HG03045 (cell line): Measurements from ENCODE around the gene ABCA4.

ENCODE experiments used
- ATAC-seq: cut with Tn5 transposase; IDR thresholded peaks from one replicate; pipeline ENCODE4 v1.9.1; 2021; ENCODE audit warnings: mild to moderate bottlenecking, moderate library complexity; ENCODE audit not compliant: unreplicated experiment

Gene ABCA4

DNA sequence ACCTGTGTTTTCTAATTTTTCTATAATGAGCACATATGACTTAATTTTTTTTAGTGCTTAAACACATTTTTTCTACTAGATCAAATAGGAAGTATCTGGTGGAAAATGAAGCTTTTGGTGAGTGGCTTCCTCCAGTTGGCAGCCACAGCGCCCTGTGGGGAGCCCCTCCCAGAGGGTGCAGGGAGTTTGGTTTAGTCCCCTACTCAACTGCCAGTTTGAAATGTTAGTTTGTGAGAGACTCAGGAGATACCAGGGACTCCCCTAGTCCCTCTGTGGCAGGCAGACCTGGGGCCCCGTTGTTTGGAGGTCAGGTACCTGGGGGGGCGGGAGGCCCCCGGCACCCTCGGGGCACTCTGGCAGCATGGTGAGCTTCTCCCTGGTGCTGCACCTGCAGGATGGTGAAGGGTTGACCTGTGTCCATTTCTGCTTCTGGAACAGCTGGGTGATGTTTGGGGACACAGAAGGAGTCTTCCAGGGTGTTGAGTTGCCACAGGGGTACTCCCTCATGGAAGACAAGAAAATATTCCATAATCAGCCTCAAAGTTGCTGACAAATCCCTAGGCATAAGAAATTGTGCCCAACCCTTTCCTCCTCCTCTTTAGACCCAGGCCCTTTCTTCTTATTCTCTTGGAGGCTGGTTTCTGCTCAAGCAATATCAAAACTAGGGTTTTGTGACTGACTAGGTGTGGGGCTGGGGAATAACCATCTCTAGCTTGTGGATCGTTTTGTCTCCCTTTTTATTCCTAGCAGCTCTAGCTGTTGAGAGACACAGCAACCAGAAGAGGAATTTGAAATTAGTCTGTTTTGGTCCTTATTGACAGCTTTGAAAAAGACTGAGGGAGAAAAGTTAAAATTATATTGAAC is 91.6 kb downstream of the ABCA4 start:
- ATAC-seq: no peak

DNA sequence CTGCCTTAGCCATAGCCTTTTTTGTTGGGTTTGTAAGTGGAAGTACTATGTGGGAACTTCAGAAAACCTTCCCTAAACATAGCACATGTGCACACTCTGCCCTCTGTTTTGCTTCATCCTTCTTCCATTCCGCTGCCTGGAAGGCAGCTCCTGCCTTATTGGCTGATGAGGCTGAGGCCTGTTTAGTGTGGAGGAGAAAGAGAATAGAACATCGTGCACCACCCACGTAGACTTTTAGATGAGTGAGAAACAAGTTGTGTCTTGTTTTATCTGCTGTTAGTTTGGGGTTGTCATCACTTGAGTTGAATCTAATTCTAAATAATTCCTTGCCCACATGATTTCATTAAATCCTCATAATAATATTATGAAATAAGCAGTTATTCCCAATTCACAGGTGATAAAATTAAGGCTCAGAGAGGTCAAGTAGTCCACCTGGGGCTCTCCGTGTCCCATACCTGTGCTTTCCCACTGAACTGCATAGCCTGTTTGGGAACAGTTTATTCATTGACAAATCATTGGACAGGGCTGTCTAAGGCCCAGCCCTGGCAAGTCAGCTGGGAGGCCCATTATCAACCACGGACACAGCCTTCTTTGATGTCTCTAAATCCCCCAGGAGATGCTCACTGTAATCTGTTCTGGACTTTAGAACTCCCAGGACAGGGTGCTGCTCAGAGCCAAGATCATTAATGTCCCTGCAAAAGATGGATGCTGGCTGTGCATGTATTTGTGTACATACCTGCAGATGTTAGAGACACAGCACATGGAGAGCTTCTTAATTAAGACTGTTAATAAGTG is 93.0 kb downstream of the ABCA4 start:
- no peak for ATAC-seq

DNA sequence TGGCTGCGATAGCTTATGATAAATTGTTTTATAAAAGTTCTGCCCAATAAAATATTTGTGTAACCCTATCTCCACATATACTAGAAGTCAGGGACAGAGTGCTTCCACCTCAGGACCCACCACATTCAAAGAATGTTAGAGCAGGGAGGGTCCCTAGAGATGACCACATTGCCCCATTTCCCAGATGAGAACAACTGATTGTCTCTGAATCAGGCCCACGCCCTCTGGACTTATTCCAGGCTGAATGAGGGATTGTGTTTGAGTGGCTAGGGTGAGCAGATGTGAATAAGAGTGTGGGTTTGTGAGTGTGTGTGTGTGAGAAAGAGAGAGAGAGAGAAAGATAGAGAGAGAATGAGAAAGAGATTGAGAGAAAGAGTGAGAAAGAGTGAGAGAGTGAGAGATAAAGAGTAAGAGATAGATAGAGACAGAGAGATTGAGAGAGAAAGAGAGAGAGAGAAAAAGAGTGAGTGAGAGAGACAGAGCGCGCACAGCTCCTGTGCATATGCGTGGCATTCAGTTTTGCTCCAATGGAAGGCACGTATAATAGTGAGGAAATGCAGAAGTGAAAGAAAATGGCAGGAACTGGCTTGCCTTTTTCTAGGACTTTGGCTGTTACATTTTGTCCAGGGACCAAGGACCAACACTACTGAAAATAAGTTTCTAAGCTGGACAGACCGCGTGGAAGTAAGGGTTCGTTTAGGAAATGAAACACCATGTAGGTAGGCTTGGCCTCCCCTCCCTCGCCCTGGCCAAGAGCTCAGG is 94.1 kb downstream of the ABCA4 start:
- ATAC-seq: no peak

DNA sequence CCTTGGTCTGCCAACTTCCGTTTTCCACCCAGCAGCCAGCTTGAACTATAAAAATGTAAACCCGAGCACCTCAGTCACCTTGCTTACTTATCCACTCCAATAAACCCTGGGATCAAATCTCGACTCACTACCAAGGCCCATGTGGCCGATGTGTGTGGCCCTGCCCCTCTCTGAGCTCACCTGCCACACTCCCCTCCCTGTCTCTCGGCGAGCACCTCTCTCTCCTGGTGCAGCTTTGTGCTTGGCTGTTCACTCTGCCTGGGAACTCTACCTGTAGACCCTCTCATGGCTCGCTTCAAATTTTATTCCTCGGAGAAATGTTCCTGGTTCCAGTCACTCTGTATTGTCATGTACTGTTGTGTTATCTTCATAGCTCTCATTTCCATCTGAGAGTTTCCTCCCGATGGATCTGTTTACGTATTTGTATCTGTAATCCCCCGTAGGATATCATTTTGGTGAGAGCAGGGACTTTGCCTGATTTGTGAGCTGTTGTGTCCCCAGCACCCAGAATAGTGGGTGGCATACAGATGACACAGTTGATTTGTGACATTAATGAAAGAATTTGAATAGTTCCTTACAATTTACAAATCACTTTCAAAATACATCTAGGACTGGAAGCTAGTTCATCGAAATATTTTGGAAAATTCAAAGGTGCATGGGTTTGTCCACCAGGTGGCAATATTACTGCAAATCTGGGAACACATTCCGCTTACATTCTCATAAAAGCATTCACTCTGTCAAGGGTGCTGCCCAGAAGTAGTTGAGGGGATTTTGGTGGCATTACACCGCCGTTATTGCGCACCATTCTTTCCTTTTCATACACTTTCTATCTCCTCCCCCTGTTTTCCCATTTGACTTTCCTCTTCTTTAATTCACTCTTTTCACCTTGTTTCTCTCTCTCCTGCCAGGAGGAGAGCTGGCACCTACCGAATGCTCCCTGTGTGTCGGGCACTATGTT is 95.3 kb downstream of the ABCA4 start:
- no peak for ATAC-seq

DNA sequence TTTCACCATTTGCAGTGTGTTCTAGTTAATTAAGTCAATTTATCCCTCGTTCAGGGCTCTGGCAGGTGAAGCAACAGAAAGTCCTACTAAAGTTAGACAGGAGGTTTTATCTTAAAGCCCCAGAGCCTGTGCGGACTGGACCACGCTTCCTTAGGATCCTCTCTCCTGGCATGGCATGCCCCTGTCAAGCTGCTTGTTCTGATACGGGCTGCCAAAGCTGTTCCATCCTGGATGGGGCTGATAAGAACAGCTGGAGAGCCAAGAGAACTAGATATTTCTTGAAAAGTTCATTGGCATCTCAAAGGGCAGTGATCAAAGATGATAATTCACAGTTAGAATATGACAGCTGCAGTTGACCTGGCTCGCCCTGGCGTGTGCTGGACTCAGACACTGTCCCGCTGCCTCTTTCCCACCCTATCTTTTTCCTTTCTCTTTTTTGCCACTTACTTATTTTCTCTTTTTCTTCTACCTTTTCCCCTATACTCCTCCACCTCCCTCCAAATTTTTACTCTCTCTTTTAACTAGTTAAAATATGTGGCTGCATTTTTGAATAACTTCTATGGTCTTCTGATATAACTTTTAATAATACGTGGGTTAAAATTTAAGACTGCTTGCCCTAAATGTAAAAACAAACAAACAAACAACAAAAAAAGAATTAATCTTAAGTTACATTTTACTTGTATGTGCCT is 96.7 kb downstream of the ABCA4 start:
- no peak for ATAC-seq

DNA sequence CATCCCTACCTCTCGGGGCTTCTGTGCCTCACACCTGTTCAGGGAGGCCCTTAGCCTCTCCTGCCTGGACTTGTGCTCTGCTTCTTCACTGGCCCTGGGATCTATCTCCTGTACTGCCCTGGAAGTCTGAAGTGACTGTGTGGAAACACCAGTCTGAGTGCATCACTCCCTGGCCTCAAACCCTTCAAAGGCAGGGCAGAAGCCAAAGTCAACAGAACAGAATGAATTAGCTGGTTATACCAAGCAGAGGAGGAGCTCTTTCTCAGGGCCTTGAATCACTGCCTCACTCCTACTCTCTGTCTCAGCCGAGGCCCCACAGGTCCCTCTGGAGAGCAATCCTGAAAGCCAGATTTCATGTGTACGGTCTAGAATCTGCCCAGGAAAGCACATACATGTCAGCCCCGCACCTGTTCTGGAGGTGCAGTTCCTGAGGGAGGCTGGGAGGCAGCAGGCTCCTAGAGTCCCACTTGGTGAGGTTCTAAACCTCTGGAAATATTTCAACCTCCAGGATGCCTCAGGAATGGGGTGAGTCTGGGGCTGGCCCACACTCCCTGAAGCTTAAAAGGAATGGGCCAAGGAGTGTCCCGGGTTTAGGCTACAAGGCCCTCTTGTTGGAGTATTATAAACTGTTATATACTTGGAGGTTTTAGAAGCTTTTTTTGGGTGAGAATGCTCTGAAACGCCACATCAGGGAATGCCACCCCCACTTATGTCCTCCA is 98.3 kb downstream of the ABCA4 start:
- ATAC-seq: no peak

DNA sequence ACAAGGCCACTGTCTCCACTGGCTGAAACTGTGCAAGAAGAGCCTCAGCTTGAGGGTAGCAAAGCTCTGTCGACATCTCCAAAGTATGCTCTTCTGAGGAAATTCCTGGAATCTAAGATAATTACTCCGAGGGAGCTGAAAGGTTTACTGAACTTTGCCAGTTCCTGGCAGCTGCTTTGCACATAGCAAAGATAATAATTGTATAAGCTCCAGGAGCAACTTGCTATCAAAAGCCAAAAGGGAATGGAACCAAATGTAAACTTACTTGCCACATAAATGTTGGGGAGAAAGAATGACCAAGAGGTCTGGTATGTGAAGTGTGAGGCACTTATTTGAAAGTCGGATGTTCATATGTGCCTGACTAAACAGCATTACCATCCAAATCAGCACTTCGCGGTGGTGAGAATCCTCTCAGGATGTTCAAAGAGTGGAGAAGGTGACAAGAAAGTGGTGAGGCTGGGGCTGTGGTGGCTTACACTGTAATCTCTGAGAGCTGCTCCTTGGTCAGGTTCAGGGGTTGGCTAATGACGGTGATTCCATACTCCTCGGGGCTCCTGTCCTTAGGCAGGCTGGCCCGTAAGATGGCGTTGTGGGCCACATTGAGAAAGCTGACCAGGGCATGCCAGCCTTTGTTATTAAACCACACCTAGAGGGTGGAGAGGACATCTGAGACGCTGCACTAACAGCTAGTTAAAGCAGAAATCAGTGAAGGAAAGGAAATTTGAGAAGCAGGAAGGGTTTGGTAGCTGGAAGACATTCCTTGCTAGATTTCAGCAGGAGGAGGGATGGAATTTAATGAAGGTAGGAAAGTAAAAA is 100.0 kb downstream of the ABCA4 start:
- ATAC-seq: no peak

DNA sequence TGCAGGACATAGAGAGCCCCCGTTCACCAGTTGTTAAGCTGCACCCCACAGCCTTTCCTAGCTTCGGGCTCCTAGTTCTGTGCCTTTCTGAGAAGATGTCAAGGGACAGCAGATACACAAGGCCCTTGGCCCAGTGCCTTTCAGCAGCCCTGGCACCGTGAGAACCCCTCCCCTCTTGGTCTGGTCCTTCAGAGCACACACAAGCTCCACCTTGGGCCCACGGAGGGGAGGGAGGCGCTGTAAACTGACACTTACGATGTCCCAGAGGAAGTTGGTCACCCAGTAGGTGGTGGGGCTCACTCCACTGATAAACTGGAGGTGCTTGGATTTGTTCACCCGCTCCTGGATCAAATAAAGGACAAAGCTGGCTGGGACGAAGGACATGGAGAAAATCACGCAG is 101.6 kb downstream of the ABCA4 start:
- no peak for ATAC-seq

DNA sequence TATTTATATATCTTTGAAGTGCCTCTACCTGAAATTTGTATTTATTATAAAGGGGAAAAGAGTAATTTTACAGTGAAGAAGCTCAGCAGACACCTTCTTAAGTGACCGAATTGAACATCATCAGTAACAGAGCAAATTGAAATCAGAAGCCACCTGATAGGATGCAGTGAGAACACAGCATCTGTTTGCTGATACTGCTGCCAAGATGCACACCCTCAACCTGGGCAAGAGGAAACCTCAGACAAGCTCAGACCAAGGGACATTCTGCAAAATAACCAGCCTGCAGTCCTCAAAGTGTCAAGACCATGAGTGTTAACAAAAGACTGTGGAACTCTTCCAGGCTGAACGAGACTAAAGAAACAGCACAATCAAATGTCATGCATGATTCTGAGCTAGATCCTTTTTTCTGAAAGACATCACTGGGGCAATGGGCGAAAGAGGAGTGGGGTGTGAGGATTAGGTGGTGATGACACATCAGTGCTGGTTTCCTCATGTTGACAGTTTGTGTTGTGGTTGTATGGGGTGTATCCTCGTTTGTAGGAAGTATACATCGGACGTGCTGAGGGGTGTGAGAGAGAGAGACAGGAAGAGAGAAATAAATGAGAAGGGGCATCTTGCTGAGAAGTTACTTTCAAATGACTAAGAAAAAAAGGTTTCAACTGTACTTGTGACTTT is 103.7 kb downstream of the ABCA4 start:
- no peak for ATAC-seq

DNA sequence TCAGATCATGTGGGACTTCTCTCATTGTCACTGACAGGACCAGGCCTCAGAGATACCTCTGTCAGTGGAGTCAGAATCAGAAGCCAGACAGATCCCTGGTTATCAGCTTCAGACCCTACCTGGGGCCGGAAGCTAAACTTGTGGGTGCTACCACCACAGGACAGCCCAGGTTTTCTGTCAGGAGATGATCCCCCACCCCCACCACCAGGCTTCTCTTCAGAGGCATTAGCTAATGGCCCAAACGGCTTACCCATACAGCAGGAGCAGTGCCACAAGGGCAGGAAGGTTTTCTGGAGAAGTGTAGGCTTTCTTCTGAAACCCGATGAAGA is 105.5 kb downstream of the ABCA4 start:
- ATAC-seq: no peak

DNA sequence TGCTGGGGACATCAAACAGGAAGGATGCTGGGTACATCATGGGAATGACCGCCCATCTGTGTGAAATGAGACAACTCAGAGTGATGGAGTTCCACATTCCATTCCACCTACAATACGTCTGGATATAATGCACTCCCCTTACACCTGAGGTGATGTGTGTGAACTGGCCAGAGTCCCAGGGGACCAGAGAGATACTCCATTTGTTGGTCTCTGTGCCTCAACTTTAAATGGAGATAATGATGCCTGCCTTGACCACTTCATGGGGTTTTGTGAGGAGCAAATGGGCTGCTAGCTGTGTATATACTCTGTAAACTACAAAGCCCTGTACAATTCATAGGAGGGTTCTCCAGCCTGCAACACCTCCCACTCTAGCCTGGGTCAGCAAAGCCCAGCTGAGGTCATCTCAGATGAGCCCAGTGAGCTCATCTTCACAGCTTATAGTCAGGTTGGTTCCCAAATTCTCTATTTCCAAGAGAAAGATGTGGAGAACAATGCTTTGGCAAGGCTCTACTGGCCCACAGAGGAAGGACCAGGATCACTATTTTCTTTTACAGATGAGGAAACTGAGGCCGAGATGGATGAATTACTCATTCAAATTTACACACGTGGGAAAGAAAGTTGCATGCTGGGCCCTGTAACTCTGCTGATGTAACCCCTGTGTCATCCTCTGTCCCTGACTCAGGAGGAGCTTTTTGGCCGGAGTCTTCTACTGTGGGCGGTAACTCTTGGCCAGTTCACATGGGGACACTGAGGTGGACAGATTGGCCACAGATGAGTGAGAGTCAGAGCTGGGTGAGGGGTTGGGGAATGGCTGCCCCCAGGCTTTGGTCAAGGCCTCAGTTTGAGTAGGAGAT is 106.1 kb downstream of the ABCA4 start:
- no peak for ATAC-seq

DNA sequence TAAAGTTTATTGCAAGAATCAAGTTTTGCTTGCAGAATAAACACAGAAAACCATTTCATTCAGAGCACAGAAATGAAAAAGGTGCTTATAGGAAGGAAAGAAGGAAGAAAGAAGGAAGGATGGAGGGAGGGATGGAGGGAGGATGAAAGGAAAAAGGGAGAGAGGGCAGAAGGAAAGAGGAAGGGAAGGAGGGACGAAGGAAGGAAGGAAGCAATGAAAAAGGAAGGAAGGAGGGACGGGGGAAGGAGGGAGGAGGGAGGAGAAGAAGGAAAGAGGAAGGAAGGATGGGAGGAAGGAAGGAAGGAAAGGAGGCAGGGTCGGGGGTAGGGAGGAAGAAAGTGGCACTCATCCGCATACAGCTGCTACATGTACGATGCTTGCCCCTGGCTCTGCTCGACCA is 106.9 kb downstream of the ABCA4 start:
- ATAC-seq: no peak

DNA sequence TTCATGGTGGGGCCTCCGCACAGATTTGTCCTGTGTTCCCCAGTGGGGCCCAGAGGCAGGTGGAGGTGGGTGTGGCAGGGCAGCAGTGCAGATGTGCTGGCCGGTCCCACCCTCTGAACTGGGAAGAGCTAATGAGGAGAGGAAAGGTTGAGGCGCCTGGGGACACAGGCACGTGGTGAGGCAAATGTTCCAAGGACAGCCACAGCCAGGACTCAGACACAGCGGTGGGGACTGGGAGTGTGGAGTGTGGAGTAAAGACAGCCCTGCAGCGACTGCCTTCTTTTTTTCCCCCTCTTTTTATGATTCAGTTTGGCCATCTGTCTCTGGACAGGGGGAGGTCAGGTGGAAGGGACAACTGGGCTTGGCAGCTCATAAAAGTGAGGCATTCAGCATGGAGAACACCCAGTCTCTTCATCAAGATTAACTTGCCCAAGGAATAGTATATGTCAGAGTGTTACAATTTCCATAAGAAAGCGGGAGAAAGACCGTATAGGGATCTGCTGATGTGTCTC is 107.5 kb downstream of the ABCA4 start:
- ATAC-seq: no peak

DNA sequence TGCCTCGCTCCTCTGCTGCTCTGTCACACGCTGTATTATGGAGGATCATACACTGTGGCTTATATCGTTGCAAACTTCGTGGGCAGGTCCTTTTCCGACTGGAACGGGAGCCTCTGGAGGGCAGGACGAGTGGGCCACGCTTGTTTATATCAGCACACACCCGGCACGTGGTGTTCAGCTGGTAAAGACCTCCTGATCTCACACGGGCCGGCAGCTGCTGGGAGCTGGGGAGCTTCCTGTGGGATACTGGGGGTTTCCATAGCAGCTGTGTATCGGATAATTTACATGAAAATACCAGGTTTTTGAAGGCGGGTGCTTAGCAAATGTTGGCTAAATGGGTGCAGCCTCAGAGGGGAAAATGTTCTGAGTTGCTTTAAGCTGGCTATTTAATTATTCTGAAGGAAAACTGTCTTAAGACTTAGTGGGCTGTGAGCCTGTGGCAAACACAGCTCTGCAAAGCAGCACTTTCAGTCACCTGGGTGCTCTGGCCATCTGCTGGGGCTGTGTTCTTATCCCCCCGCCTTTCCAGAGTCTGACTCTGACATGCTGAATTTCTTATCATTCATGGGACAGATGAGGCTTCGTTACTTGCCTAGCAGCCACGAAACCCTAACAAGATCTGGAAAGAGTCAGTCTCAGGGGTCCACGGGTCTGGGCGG is 108.1 kb downstream of the ABCA4 start:
- ATAC-seq: no peak

DNA sequence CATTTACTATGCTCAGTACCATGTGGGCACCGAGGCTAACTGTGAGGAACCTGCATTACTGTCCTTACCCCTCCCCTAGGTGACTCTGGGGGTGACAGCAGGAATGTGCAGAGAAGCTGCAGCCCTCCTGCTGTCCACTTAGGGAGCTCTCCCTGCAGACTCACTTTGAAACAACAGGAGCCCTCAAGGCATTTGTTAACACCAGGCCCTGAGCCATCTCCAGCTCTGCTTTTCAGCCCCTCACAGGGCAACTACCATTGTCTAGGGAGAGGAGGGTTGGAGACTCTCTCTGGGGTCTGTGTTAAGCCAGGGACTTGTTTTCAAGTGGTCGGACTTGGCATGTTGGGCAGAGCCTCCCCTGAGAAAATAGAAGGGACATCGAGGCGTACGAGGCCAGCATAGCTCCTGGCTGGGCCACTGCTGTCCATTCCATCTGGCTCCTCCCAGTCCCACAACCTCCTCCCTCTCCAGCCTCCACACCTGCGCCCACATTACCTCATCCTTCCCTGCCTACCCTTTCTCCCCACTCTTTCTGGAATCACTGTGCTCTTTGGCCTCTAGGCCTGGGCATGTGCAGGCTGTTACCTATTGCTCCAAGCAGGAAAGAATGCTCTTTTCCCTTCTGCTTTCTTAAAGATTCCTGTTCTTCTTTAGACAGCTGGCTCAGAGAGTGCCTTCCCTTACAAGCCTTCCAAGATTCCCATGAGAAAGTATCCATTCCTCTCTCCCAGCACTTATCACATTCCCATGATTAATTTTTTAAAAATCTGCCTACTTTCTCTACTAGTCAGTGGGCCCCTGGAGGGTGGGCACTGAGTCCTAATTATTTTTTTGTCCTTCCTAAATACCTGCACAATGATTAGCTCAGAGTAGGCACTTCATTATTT is 109.0 kb downstream of the ABCA4 start:
- ATAC-seq: no peak
